Measurements from ENCODE around the gene TRIM40.
A peak's percentile ranks its signal among the peaks of the same experiment; 100 is the strongest.

TRIM40 gene

GRCh38 chr6:30135757-30136156, at the start of gene TRIM40:
Gene TRIM40, plus strand, starts transcription at chr6:30136140. Its CDS starts 897 bp downstream, at chr6:30137037.
- DNase-seq (ENCODE audit: extremely low read depth in 1 of 2, low read depth in 1 of 2) = no peak

- DNase-seq (ENCODE audit: extremely low read depth in 1 of 2, low read depth in 1 of 2) = no peak
Measured at GRCh38 chr6:30087876-30088275, 48.1 kb upstream of the TRIM40 start.

GRCh38 chr6:30091577-30092381, 44.2 kb upstream of the TRIM40 start:
- no peak for DNase-seq (ENCODE audit: extremely low read depth in 1 of 2, low read depth in 1 of 2)

GRCh38 chr6:30092852-30093543, 42.9 kb upstream of the TRIM40 start:
- DNase-seq (ENCODE audit: extremely low read depth in 1 of 2, low read depth in 1 of 2) = no peak

GRCh38 chr6:30093951-30094661, 41.8 kb upstream of the TRIM40 start:
- DNase-seq (ENCODE audit: extremely low read depth in 1 of 2, low read depth in 1 of 2) = no peak

GRCh38 chr6:30096829-30097228, 39.1 kb upstream of the TRIM40 start:
- no peak for DNase-seq (ENCODE audit: extremely low read depth in 1 of 2, low read depth in 1 of 2)

GRCh38 chr6:30097902-30098768, 37.8 kb upstream of the TRIM40 start:
- DNase-seq (ENCODE audit: extremely low read depth in 1 of 2, low read depth in 1 of 2) = no peak

GRCh38 chr6:30100154-30100553, 35.8 kb upstream of the TRIM40 start:
- DNase-seq (ENCODE audit: extremely low read depth in 1 of 2, low read depth in 1 of 2) = no peak

GRCh38 chr6:30100585-30101443, 35.1 kb upstream of the TRIM40 start:
- DNase-seq (ENCODE audit: extremely low read depth in 1 of 2, low read depth in 1 of 2) = no peak

- peak in 1 of 2 donors; percentile 37 for DNase-seq (ENCODE audit: extremely low read depth in 1 of 2, low read depth in 1 of 2)
Measured at GRCh38 chr6:30101444-30102413, 34.2 kb upstream of the TRIM40 start.

GRCh38 chr6:30102414-30102969, 33.4 kb upstream of the TRIM40 start:
- no peak for DNase-seq (ENCODE audit: extremely low read depth in 1 of 2, low read depth in 1 of 2)

- DNase-seq (ENCODE audit: extremely low read depth in 1 of 2, low read depth in 1 of 2) = peak; percentile 57 to 63
Measured at GRCh38 chr6:30102970-30103871, 32.7 kb upstream of the TRIM40 start.

- no peak for DNase-seq (ENCODE audit: extremely low read depth in 1 of 2, low read depth in 1 of 2)
Measured at GRCh38 chr6:30103872-30104179, 32.1 kb upstream of the TRIM40 start.

- DNase-seq (ENCODE audit: extremely low read depth in 1 of 2, low read depth in 1 of 2) = no peak
Measured at GRCh38 chr6:30104661-30105060, 31.3 kb upstream of the TRIM40 start.

GRCh38 chr6:30111266-30111856, 24.6 kb upstream of the TRIM40 start:
- DNase-seq (ENCODE audit: extremely low read depth in 1 of 2, low read depth in 1 of 2) = no peak

- DNase-seq (ENCODE audit: extremely low read depth in 1 of 2, low read depth in 1 of 2) = no peak
Measured at GRCh38 chr6:30112402-30112994, 23.4 kb upstream of the TRIM40 start.

Measured in activated CD8-positive, alpha-beta memory T cell treated with anti-CD3 and anti-CD28 coated beads for 1 hour (primary cell).